ENCODE measurements around the gene GBP7. TPM values are rescaled to one million over a fixed set of nuclear protein-coding genes. Genes with fewer than 3 reads are reported as not detected.
A peak's percentile ranks its signal among the peaks of the same experiment; 100 is the strongest.
"Not testable (repeated sequence)": the region's sequence is repeated elsewhere in the genome, so short reads cannot be mapped to it uniquely, and the experiment has no call there.

Gene GBP7
- polyA plus RNA-seq, 3 donors, result 0.16 to 0.25 (median 0.20) TPM

- no peak for DNase-seq
Observed at GRCh38 chr1:89171067-89171438, 4.8 kb downstream of the GBP7 start.

GRCh38 chr1:89170170-89171066, 5.4 kb downstream of the GBP7 start:
- no peak for DNase-seq

GRCh38 chr1:89169166-89169565, 6.6 kb downstream of the GBP7 start:
- DNase-seq, result no peak

GRCh38 chr1:89167590-89168230, 8.1 kb downstream of the GBP7 start:
- DNase-seq, result no peak

- no peak for DNase-seq
Observed at GRCh38 chr1:89166705-89167104, 9.1 kb downstream of the GBP7 start.

- DNase-seq, result no peak
Observed at GRCh38 chr1:89165811-89166210, 10.0 kb downstream of the GBP7 start.

GRCh38 chr1:89151047-89151446, 24.8 kb downstream of the GBP7 start:
- no peak for DNase-seq

- no peak for DNase-seq
Observed at GRCh38 chr1:89149976-89150375, 25.8 kb downstream of the GBP7 start.

- DNase-seq, result no peak
Observed at GRCh38 chr1:89149229-89149628, 26.6 kb downstream of the GBP7 start.

GRCh38 chr1:89147678-89148658, 27.8 kb downstream of the GBP7 start:
- no peak for DNase-seq

GRCh38 chr1:89146721-89147120, 29.1 kb downstream of the GBP7 start:
- DNase-seq, result no peak

- no peak for DNase-seq
Observed at GRCh38 chr1:89143484-89143883, 32.3 kb downstream of the GBP7 start.

GRCh38 chr1:89142160-89142559, 33.6 kb downstream of the GBP7 start:
- no peak for DNase-seq

- no peak for DNase-seq
Observed at GRCh38 chr1:89133747-89134146, 42.1 kb downstream of the GBP7 start.

GRCh38 chr1:89130716-89131115, 45.1 kb downstream of the GBP7 start:
- no peak for DNase-seq

- no peak for DNase-seq
Observed at GRCh38 chr1:89129911-89130310, 45.9 kb downstream of the GBP7 start.

- DNase-seq, result not testable (repeated sequence)
Observed at GRCh38 chr1:89128003-89128458, 47.8 kb downstream of the GBP7 start.

- not testable (repeated sequence) for DNase-seq
Observed at GRCh38 chr1:89126602-89127565, 48.9 kb downstream of the GBP7 start.

GRCh38 chr1:89125913-89126580, 49.8 kb downstream of the GBP7 start, which contains the start of gene GBP2:
TSS of gene GBP2 (minus strand) at chr1:89126114. CDS start at chr1:89121966, 4,148 bp downstream.
- peak; percentile 4 for DNase-seq
